Natural killer cell treated with Interleukin-12 subunit alpha and Interleukin-12 subunit beta and Interleukin-15 and Interleukin-18, amount 100 ng/mL, for 72 hours (primary cell): ENCODE measurements around the gene DAP. TPM values are rescaled to one million over a fixed set of nuclear protein-coding genes. Genes with fewer than 3 reads are reported as not detected.
"Not testable (repeated sequence)": the region's sequence is repeated elsewhere in the genome, so short reads cannot be mapped to it uniquely, and the experiment has no call there.

Experiments
- ATAC-seq, 2 donors: fragments of 150-1000 bp; cut with Tn5 transposase in 1 of 2; sonication (Bioruptor Pico), chemical (Tn5 transposase) in 1 of 2; 2 replicates each; pipeline ENCODE4 v1.10.0; 2021
- DNase-seq: peaks from one replicate; pipeline ENCODE4 v3.0.0; 2022; ENCODE audit warnings: low spot score
- H3K27ac Mint-ChIP-seq, 2 donors: 1 replicate in 1 of 2; 2 replicates in 1 of 2; pipeline ENCODE4 v1.8.0; 2022; ENCODE audit warnings: mixed read lengths in 2 of 2, mild to moderate bottlenecking in 1 of 2, moderate library complexity in 1 of 2
- H3K27me3 Mint-ChIP-seq, 2 donors: 1 replicate in 1 of 2; 2 replicates in 1 of 2; pipeline ENCODE4 v1.8.0; 2022; ENCODE audit warnings: mixed read lengths in 2 of 2
- H3K36me3 Mint-ChIP-seq: one replicate; pipeline ENCODE4 v1.8.0; 2022; ENCODE audit warnings: mixed read lengths
- H3K4me1 Mint-ChIP-seq, 2 donors: 1 replicate in 1 of 2; 2 replicates in 1 of 2; pipeline ENCODE4 v1.8.0; 2022; ENCODE audit warnings: low read depth in 2 of 2, mixed read lengths in 2 of 2, mild to moderate bottlenecking in 1 of 2
- H3K4me3 Mint-ChIP-seq: one replicate; pipeline ENCODE4 v1.8.0; 2022; ENCODE audit warnings: mixed read lengths
- H3K9me3 Mint-ChIP-seq: 2 replicates; pipeline ENCODE4 v1.8.0; 2022; ENCODE audit warnings: mixed read lengths
- total RNA-seq, 2 donors: library from RNA; stranded (reverse); gene quantifications; one replicate each; pipeline ENCODE4 v1.2.3, GENCODE V29; 2022

Gene DAP
- total RNA-seq, 2 donors from 2014 or later, result 80.1 to 84.3 TPM

DNA sequence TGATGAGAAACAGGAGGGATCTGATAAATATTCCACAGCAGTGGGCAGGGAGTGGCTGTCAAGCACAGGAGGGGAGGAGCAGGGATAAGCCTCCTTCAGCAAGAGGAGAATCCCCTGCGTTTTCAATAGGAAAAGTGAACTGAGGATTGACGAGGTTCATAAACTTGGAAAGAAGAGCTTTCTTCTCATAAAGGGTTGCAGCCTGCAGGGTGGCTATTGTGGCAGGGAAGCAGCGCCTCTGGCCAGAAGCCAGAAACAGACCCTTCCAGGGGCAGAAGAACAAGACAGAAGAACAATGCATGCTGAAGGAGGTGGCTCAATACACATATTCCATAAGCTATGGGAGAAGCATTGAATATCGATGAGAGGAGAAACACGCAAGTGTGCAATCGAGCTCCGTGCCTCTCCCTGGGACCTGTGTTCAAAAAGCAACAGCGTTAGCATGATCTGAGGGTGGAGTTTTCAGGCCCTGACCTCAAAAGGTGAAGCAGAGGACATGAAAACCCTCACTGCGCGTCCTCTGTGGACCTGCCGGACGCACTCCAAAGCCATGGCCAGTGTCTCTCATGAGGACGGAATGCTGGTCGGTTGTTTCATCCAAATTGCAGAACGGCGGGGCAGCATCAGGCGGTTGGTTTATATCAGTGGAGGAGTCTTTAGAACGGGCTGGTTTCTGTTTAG is 129.6 kb downstream of the DAP start:
- Mint-ChIP-seq H3K4me3 (peak overlapping the region; percentile 86), H3K4me1 (peaks cover 80 to 92% of the 10 kb centered on the region in 2 donors), H3K27ac (peak overlapping the region; percentile 84 to 96), H3K9me3 (peaks cover 4% of the 10 kb centered on the region), H3K27me3 (peaks cover 0 to 11% of the 10 kb centered on the region in 2 donors), H3K36me3 (peaks cover 7% of the 10 kb centered on the region)
- no peak for ATAC-seq
- peak; percentile 32 for DNase-seq

GRCh38 chr5:10630744-10631143 is 130.3 kb downstream of the DAP start:
- H3K4me3 Mint-ChIP-seq, result peak overlapping the region; percentile 86
- peak overlapping the region; percentile 84 to 96 for H3K27ac Mint-ChIP-seq
- peaks cover 76 to 84% of the 10 kb centered on the region in 2 donors for H3K4me1 Mint-ChIP-seq
- H3K36me3 Mint-ChIP-seq, H3K9me3 Mint-ChIP-seq, ATAC-seq, DNase-seq: not testable (repeated sequence)
- peaks cover 0 to 11% of the 10 kb centered on the region in 2 donors for H3K27me3 Mint-ChIP-seq

DNA sequence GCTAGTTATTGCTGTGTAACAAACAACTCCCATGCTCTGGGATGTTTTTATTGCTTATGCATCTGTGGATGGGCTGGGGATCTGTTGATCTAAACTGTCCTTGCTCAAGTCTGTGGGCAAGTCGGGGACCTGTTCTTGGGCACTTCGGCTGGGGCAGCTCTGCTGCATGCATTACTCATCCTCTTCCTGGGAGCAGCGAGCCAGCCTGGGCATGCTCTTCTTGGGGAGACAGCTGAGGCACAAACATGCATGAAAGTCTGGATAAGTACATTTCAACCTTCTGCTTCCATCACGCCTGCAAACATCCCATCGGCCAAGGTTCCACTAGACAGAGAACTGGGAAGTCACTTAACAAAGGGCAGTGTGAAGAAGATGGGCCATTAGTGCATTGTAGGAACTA is 130.9 kb downstream of the DAP start:
- H3K36me3 Mint-ChIP-seq, result peaks cover 7% of the 10 kb centered on the region
- ATAC-seq, result no peak
- peaks cover 4% of the 10 kb centered on the region for H3K9me3 Mint-ChIP-seq
- H3K4me1 Mint-ChIP-seq, result peaks cover 70 to 78% of the 10 kb centered on the region in 2 donors
- peak overlapping the region; percentile 84 to 96 for H3K27ac Mint-ChIP-seq
- DNase-seq, result peak; percentile 40
- peaks cover 0 to 11% of the 10 kb centered on the region in 2 donors for H3K27me3 Mint-ChIP-seq
- peak overlapping the region; percentile 86 for H3K4me3 Mint-ChIP-seq

DNA sequence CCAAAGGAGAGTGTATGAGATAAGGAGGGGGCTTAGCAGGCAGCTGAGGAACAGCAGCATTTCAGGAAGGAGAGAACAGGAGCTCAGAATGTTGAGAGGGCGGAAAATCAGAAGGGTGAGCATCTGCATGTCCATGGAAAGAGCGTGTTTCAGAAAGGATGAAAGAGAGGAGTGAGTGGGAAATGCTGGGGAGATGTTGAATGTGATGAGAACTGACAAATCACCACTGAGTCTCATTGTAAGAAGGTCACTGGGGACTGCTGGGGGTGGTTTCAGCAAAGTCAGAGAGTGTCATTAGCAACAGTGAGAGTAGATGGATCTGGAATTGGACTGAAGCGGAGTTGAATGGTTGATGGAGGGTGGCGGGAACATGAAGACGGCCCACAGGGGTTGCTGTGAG is 131.4 kb downstream of the DAP start:
- DNase-seq (peak; percentile 23), ATAC-seq (no peak)
- Mint-ChIP-seq H3K4me3 (no peak overlapping the region), H3K27me3 (peaks cover 0 to 11% of the 10 kb centered on the region in 2 donors), H3K27ac (peak overlapping the region in 1 of 2 donors; percentile 54), H3K9me3 (peaks cover 4% of the 10 kb centered on the region), H3K36me3 (peaks cover 7% of the 10 kb centered on the region), H3K4me1 (peaks cover 65 to 74% of the 10 kb centered on the region in 2 donors)

Other genes with a start within 250 kb of the DAP start
- gene ANKRD33B, start 197.2 kb downstream of the DAP start, total RNA-seq, result 10 to 100 TPM; 10.9 to 18.9 TPM